Measurements from ENCODE around the gene VPS8.

VPS8 gene

GRCh38 chr3:184781801-184782200 is 30.2 kb upstream of the VPS8 start:
- no peak for DNase-seq (ENCODE audit: low read depth in 2 of 2)

- DNase-seq (ENCODE audit: low read depth in 2 of 2): no peak
These were observed 28.6 kb upstream of the VPS8 start for GRCh38 chr3:184783319-184783718.

DNA sequence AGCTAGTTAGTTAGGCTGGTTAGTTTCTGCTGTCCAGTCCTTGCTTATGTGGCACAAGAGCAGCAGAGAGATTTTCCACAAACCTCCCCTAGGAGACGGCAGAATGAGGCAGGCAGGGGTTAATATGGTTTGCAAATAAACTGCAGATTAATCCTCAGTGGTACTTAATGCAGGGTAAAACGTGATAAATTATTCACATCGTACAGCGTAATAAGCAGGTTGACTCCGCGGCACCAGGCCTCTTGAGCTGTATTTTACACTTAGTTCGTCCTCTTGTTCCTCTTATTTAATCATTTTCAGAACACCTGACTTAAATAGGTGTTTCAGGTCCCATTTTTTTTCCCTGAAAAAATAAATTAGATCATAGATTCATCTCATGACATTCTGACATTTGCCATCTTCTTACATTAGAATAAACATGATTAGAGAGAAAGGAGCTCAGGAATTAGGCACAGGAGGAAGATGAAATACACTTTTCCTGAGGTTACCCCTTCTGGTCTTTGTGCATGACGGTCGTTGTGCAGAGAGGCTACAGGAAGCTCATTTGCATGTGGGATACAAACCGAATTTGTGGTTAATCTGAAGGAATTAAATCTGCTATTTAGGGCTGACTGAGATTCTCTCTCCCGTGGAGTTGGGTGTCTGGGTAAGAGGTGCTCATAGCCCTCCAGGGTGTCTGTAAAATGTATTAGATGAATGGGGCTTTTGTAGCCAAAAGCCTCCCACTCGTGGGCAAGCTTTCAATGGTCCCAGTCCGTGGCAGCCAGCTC is 27.1 kb upstream of the VPS8 start:
- DNase-seq (ENCODE audit: low read depth in 2 of 2): no peak

DNA sequence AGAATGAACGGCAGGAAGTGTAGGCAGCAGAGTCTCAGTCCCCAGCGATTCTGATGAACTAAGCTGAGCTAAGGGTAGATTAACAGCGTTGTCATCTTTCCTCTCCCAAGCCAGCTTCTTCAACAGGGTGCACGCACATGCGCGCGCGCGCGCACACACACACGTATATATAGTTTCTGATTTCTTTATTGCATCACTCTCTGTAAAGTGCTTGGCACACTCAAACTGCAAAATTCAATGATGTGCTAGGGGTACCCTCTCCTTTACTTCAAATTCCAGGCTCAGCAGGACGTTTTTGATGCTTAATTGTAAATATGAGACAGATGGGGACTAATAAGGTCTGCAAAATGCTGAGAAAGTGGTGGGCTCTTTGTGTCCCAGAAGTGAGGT is 26.1 kb upstream of the VPS8 start:
- no peak for DNase-seq (ENCODE audit: low read depth in 2 of 2)

GRCh38 chr3:184786280-184786941 is 25.6 kb upstream of the VPS8 start:
- no peak for DNase-seq (ENCODE audit: low read depth in 2 of 2)

DNA sequence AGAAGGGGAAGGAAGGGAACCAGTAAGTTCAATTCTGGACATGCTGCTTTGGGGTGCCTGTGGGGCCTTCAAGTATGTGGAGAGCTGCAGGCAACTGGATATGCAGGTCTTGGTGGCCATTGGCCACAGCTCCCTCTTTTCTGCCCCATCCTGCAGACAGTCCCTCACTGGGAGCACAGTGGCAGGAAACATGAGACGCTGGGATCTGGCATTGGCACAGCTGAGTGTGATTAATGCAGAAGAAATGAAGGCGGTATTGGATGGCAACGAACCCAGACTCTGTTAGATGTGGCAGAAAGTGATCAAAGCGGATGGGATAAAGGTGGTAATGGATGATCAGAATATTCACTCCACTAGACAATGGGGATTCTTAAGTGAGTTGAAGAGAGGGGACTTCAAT is 23.2 kb upstream of the VPS8 start:
- DNase-seq (ENCODE audit: low read depth in 2 of 2): no peak

GRCh38 chr3:184789314-184789998 is 22.5 kb upstream of the VPS8 start:
- no peak for DNase-seq (ENCODE audit: low read depth in 2 of 2)

DNA sequence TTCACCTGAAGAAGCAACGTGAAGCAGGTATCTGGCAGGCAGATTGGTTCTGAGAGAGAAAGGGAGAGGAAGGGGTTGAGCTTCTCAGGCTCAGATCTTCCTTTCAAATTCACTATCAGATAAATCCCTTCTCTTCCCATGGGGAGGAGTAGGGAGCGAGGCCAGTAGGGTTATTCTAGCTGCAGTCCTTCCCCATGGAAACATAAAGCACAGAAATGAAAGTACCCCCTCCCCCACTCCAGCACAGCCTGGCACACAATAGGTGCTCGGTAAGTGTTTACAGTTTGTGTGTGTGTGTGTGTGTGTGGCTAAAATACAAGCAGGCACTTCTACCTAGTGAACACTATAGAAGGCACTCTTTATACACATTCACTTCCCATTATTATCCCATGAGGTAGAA is 20.8 kb upstream of the VPS8 start:
- no peak for DNase-seq (ENCODE audit: low read depth in 2 of 2)

DNA sequence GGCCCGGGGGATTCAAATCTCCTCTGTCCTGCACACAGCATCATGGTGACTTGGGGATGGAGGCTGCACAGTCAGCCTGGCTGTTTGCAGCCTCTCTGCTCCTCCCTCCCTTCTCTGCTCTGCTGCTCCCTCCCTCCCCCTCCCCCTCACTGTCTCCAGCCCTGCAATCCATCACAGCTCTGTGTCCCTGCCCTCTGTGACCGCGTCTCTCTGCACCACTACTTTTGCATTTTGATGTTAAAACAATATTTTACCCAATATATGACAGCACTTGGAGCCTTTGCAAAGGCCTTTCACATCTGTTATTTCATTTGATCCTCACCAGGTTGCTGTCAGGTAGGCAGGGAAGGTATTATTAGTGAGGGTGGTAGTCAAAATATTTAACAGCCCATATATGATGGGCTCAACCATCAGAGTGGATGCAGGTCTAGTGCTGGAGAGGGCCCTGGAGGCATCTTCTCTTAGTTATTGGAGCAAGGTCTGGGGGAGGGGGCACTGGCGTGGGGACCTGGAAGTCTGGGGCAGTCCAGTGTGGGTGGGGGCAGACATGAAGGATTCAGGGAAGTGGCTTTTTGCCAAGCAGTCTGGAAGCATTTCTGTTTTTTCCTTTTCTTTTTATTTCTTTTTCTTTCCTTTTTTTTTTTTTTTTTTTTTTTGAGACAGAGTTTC is 16.3 kb upstream of the VPS8 start:
- no peak for DNase-seq (ENCODE audit: low read depth in 2 of 2)

DNA sequence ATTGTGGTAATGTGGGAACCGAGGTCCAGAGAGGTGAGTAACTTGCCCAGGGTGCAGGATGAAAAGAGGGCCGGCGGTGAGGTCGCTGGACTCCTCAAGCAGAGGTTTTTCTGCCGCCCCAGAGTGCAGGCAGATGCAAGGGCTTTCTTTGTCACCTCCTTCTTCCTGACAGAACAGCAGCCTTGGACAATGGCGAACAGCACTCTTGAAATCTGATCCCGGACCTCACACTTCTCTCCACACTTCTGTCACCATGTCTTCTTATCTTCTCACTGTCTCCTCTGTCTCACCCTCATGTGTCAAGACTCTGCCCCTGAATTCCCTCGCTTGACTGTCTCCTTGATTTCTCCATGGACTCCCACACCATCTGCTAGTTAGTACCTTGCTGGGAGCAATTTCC is 15.4 kb upstream of the VPS8 start:
- DNase-seq (ENCODE audit: low read depth in 2 of 2): no peak

- DNase-seq (ENCODE audit: low read depth in 2 of 2): no peak
These were observed 15.0 kb upstream of the VPS8 start for GRCh38 chr3:184796954-184797353.

GRCh38 chr3:184798120-184798519 is 13.8 kb upstream of the VPS8 start:
- no peak for DNase-seq (ENCODE audit: low read depth in 2 of 2)

DNA sequence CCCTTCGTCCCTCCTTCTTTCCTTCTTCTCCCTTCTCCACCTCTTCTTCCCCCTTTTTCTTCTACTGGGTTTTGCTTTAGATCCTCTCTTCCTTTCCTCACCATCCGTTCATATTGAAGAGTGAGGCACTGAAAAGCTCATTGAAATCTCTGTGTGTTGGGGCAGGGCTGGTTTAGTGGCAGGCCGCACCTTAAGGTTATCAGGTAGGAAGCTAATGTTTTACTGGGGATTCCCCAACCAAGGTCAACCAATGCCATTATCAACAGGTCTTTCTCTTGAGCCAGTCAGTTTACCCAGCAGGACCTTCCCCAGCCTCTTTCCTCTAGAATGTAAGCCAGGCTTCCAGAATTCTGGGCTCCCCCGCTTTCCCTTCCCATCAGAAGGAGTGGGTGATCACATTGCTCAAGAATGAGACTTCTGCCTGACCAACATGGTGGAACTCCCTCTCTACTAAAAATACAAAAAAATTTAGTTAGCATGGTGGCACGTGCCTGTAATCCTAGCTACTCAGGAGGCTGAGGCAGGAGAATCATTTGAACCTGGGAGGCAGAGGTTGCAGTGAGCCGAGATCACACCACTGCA is 11.5 kb upstream of the VPS8 start:
- DNase-seq (ENCODE audit: low read depth in 2 of 2): no peak

DNA sequence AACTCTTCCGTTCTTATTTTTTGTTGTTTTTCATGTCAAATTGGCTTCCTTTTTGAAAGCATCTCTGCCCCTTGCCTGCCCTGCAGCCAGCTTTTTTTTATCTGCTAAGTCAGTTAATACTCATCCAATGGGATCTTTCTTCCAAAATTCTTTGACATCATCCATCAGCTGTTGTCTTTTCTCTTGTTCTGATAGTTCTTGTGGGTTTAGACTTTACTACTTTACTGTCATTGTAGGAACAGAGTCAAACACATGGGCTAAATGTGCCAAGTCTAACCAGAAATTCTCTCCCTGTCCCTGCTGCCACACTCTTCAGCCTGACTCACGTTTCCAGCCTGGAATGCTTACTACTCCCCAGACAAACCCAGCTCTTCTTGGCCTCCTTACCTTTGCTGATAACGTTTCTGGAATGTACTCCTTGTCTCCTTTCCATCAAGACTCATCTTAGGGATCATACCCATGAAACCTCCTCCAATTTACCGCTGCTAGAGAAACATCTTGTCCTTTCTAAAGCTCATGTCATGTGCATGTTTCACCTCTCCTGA is 10.7 kb upstream of the VPS8 start:
- DNase-seq (ENCODE audit: low read depth in 2 of 2): no peak

GRCh38 chr3:184802150-184802549 is 9.8 kb upstream of the VPS8 start:
- no peak for DNase-seq (ENCODE audit: low read depth in 2 of 2)

GRCh38 chr3:184804801-184805200 is 7.2 kb upstream of the VPS8 start:
- no peak for DNase-seq (ENCODE audit: low read depth in 2 of 2)

GRCh38 chr3:184805351-184806038 is 6.5 kb upstream of the VPS8 start:
- no peak for DNase-seq (ENCODE audit: low read depth in 2 of 2)

- no peak for DNase-seq (ENCODE audit: low read depth in 2 of 2)
These were observed 5.2 kb upstream of the VPS8 start for GRCh38 chr3:184806567-184807271.

GRCh38 chr3:184807549-184807948 is 4.4 kb upstream of the VPS8 start:
- no peak for DNase-seq (ENCODE audit: low read depth in 2 of 2)

- no peak for DNase-seq (ENCODE audit: low read depth in 2 of 2)
These were observed 3.9 kb upstream of the VPS8 start for GRCh38 chr3:184808021-184808420.

- no peak for DNase-seq (ENCODE audit: low read depth in 2 of 2)
These were observed 1.8 kb upstream of the VPS8 start for GRCh38 chr3:184810146-184810545.
